GM12874 (cell line): ENCODE results near the gene DGKI.

ENCODE experiments used
- TF ChIP-seq, protein P1 (sequence below): IDR thresholded peaks from 2 replicates; pipeline ENCODE4 v1.5.1; 2011; ENCODE audit warnings: low read depth, mild to moderate bottlenecking, control low read depth, low read length, moderate library complexity; ENCODE audit not compliant: insufficient read depth

The DGKI gene

DNA sequence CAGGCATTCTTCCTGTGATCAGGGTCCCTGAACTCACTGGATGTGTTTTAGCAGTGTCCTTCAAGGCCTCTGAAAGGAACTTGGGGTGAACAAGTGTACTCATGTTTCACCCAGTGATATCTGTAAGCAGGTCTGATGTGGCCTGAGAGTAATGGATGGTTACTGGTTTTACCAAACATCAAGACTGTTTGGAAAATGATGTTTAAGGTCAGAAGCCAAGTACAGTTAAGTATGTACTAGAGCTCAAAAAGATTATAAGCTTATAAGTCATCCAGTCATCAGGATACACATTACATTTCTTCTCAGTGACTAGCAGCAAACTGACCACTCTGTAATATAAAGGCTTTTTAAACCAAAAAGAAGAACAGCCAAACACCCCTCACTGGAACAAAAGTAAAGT lies 423.5 kb downstream of the DGKI start:
- TF ChIP-seq, protein P1, sequence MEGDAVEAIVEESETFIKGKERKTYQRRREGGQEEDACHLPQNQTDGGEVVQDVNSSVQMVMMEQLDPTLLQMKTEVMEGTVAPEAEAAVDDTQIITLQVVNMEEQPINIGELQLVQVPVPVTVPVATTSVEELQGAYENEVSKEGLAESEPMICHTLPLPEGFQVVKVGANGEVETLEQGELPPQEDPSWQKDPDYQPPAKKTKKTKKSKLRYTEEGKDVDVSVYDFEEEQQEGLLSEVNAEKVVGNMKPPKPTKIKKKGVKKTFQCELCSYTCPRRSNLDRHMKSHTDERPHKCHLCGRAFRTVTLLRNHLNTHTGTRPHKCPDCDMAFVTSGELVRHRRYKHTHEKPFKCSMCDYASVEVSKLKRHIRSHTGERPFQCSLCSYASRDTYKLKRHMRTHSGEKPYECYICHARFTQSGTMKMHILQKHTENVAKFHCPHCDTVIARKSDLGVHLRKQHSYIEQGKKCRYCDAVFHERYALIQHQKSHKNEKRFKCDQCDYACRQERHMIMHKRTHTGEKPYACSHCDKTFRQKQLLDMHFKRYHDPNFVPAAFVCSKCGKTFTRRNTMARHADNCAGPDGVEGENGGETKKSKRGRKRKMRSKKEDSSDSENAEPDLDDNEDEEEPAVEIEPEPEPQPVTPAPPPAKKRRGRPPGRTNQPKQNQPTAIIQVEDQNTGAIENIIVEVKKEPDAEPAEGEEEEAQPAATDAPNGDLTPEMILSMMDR: no peak

DNA sequence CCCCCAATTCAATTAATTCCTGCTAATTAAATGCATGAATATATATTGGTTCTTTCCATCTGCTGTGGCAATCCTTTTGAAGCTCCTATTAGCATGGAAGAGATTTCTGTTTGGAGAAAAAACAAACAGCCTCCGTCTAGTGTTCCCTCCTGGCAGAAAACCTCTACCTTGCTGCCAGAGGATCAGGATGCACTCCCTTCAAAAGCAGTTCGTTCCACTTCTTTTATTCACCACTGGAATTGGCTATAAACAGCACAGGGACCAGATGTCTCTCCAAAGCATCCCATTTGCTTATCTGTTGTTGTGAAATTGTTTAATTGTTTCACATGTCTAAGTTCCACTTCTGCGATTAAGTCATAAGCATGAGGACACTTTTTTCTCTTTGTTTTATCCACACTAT lies 425.4 kb downstream of the DGKI start:
- TF ChIP-seq, protein P1: no peak

DNA sequence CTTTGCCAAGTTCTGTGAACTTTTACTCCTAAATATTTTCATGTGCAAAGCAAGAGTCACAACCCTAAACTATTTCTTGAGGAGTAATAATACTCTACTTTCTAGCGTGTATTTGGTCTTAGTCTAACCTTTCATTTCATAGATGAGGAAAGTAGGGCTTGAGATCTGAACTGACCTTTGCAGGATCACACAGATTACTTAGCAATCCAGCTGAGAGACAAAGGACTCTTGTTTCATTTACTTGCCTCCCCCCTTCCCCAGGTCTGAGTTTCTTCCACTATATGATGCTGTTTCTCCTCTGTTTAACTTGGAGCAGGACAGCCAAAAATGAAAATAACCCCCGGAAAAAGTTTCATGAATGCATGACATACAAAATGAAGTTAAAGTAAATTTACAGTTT lies 427.9 kb downstream of the DGKI start:
- TF ChIP-seq, protein P1: no peak

DNA sequence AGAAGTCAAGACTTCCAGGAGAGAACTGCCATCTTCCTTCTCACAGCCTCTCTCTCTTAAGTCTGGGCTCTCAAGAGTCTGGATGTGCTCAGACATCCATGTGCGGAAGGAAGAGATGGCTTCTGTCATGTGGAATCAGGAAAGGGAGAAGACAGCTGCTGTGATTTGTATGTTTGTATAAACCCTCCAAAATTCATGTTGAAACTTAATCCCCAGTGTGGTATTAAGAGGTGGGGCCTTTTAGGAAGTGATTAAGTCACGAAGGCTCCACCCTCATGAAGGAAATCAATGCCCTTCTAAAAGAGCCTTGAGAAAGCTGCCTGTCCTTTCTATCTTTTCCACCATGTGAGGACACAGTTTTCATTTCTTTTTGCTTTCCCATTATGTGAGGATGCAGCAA lies 429.3 kb downstream of the DGKI start:
- TF ChIP-seq, protein P1: no peak

DNA sequence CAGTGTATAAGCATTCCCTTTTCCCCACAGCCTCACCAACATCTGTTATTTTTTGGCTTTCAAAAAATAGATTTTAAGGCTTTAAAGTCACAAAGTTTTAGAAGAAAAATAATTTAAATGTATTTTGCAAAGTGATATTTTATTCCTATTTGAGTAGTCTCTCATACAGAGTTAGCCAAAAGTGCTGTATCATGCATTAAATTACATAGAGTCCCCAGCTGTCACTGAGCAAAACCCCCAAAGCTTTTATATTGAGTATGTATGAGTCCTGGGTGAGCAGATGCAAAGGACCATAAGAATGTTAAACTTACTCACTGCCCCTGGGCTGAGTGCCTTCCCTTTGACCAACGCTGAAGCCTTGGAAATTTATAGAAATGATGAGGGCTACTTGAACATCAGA lies 432.9 kb downstream of the DGKI start:
- TF ChIP-seq, protein P1: no peak

DNA sequence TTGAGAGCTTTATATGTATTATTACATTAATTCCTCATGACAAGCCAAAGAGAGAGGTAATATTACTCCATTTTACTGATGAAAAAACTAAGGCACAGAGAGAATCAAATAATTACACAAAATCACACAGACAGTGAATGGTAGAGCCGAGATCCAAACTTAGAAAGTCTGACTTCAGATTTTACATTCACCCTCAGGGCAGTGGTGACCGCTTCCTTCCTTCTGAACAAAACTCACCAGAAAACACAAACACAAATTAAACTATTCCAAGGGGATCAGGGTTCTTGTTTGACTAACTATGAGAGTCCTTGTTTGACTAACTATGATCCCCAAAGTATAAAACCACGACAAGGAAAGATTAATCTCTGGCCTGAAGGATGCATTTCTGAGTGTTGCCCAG lies 435.3 kb downstream of the DGKI start:
- TF ChIP-seq, protein P1: no peak

DNA sequence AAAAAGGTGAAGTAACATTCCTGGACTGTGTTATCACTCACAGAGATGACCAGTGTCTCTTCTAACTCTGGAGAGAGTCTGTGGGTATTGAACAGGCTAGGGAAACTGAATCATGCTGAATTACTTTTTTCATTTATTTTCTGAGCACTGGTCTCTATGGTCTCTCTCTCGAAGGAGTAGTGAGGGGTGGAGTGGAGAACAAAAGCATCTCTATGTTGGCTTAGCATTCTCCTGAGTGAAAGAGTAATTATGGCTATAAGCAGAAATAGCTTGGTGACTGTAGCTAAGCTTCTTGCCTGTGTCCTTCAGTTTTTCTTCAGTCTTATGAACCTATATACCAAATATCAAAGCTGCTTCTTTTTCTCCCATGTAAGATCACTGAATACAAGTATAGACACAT lies 438.6 kb downstream of the DGKI start:
- TF ChIP-seq, protein P1: no peak

DNA sequence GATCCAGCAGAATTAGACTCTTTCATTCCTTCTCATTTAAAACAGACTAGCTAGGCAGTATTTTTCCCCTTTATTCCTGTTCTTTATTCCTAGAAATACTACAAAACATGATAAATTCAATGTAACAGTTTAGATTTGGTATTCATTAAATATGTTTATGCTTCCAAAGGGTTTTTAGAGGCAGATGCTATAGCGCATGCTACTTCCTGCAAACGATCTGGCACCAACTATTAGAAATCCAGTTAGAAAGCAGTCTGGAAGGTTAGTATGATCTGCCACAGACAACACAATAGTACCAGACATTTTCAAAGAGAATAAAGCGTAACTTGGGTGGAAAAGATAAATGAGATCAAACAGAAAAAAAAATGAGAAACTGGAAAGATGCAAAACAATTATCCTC lies 439.7 kb downstream of the DGKI start:
- TF ChIP-seq, protein P1: no peak
